Endothelial cell of umbilical vein (primary cell): ENCODE data around the gene HEATR5A. TPM values are rescaled to one million over a fixed set of nuclear protein-coding genes. Genes with fewer than 3 reads are reported as not detected.

Experiments
- BruUV-seq: library from RNA; stranded (reverse); fragments of 400-500 nt; replicated peaks from 2 replicates; lab custom pipeline; 2021; lab: Mats Ljungman, UMichigan
- CTCF ChIA-PET: fragments of 300-600, 350-600 bp; sonication (Branson Sonifier 250); formaldehyde crosslinking; loops from one replicate; lab custom pipeline; 2021; ENCODE audit warnings: antibody characterized with exemption, inconsistent platforms; lab: Charles Lee
- POLR2A ChIA-PET: fragments of 300-600, 350-600 bp; sonication (Branson Sonifier 250); formaldehyde crosslinking; loops from one replicate; lab custom pipeline; 2021; ENCODE audit warnings: antibody characterized with exemption, inconsistent platforms; lab: Charles Lee
- DNase-seq: peaks from one replicate; pipeline ENCODE4 v3.0.0-alpha.2; 2011; ENCODE audit warnings: low read depth, low spot score
- FAIRE-seq: peaks from 2 replicates; lab custom pipeline; 2011; peaks lifted over from hg19 to GRCh38; lab: Jason Lieb, UNC
- H2AFZ ChIP-seq: 2 replicates; pipeline ENCODE4 v1.6.0; 2012; ENCODE audit warnings: low read depth, low read length, control low read depth, inconsistent platforms
- H3K27ac ChIP-seq: 2 replicates; pipeline ENCODE4 v1.5.1; 2011; ENCODE audit warnings: low read depth, mild to moderate bottlenecking, control low read depth, low read length, moderate library complexity; ENCODE audit not compliant: insufficient read depth
- H3K27me3 ChIP-seq, 2 experiments: 2 replicates each; pipeline versions ENCODE4 v1.6.0 to v1.6.1; 2011; ENCODE audit warnings: low read length in 2 of 2, mixed read lengths in 1 of 2; ENCODE audit not compliant: control insufficient read depth in 2 of 2, insufficient read depth in 2 of 2
- H3K36me3 ChIP-seq, 2 experiments: 2 replicates in 1 of 2; 3 replicates in 1 of 2; pipeline ENCODE4 v1.5.1; 2011; ENCODE audit warnings: low read length in 2 of 2, mild to moderate bottlenecking in 1 of 2, moderate library complexity in 1 of 2; ENCODE audit not compliant: control insufficient read depth in 2 of 2, insufficient read depth in 2 of 2; ENCODE audit errors: extremely low read depth in 1 of 2
- H3K4me1 ChIP-seq: 3 replicates; pipeline ENCODE4 v1.5.1; 2011; ENCODE audit warnings: mild to moderate bottlenecking, low read length; ENCODE audit not compliant: control insufficient read depth, insufficient read depth; ENCODE audit errors: extremely low read depth
- H3K4me2 ChIP-seq: 2 replicates; pipeline ENCODE4 v1.6.1; 2011; ENCODE audit warnings: low read length, control low read depth, mixed read lengths; ENCODE audit not compliant: insufficient read depth
- H3K4me3 ChIP-seq, 3 experiments: fragments of 200-600 bp in 1 of 3; sonication (generic), shearing (Covaris generic) in 1 of 3; replicated peaks in 1 of 3; 2 replicates each; pipeline ENCODE4 v1.5.1; 2011 to 2016; ENCODE audit warnings: control low read depth in 3 of 3, low read length in 3 of 3, mild to moderate bottlenecking in 2 of 3, inconsistent platforms in 1 of 3, low read depth in 1 of 3, moderate library complexity in 1 of 3; ENCODE audit not compliant: insufficient read depth in 1 of 3
- H3K79me2 ChIP-seq: 2 replicates; pipeline ENCODE4 v1.6.0; 2012; ENCODE audit warnings: low read length, inconsistent platforms; ENCODE audit not compliant: control insufficient read depth, insufficient read depth
- H3K9ac ChIP-seq: replicated peaks from 2 replicates; pipeline ENCODE3; 2011; ENCODE audit warnings: low read length, control low read depth; ENCODE audit not compliant: insufficient read depth; ENCODE audit errors: extremely low read depth
- H3K9me1 ChIP-seq: replicated peaks from 3 replicates; pipeline ENCODE4 v1.6.0; 2011; ENCODE audit warnings: mild to moderate bottlenecking, low read length; ENCODE audit not compliant: control insufficient read depth, insufficient read depth; ENCODE audit errors: extremely low read depth
- H3K9me3 ChIP-seq: replicated peaks from 2 replicates; pipeline ENCODE4 v1.5.1; 2012; ENCODE audit warnings: low read length, inconsistent platforms; ENCODE audit not compliant: control insufficient read depth, insufficient read depth
- H4K20me1 ChIP-seq: replicated peaks from 2 replicates; pipeline ENCODE3; 2011; ENCODE audit warnings: mild to moderate bottlenecking, low read length; ENCODE audit not compliant: control insufficient read depth, insufficient read depth; ENCODE audit errors: extremely low read depth
- CTCF ChIP-seq, 2 donors: IDR thresholded peaks; 1 replicate in 1 of 2; 2 replicates in 1 of 2; pipeline ENCODE4 v1.5.1; 2011; ENCODE audit warnings: low read length in 2 of 2, mild to moderate bottlenecking in 2 of 2, moderate library complexity in 2 of 2, control low read depth in 1 of 2, inconsistent platforms in 1 of 2, low read depth in 1 of 2; ENCODE audit not compliant: insufficient read depth in 1 of 2; ENCODE audit errors: extremely low read depth in 1 of 2
- EZH2 ChIP-seq: IDR thresholded peaks from 2 replicates; pipeline ENCODE4 v1.6.1; 2012; ENCODE audit warnings: borderline replicate concordance, low read depth, mild to moderate bottlenecking, moderate library complexity, low read length, inconsistent platforms; ENCODE audit not compliant: severe bottlenecking
- FOS ChIP-seq: IDR thresholded peaks from 2 replicates; pipeline ENCODE4 v1.6.1; 2011; ENCODE audit warnings: mild to moderate bottlenecking, low read length, moderate library complexity, borderline replicate concordance; ENCODE audit not compliant: insufficient read depth
- GATA2 ChIP-seq: IDR thresholded peaks from 2 replicates; pipeline ENCODE4 v1.7.0; 2011; ENCODE audit warnings: low read depth, mild to moderate bottlenecking, moderate library complexity, mixed read lengths, low read length; ENCODE audit not compliant: insufficient read length, insufficient read depth
- JUN ChIP-seq: IDR thresholded peaks from 2 replicates; pipeline ENCODE4 v1.6.1; 2011; ENCODE audit warnings: borderline replicate concordance, low read depth; ENCODE audit not compliant: insufficient read length, insufficient read depth
- MAX ChIP-seq: IDR thresholded peaks from 2 replicates; pipeline ENCODE4 v1.6.1; 2011; ENCODE audit not compliant: insufficient read depth, insufficient read length
- MYC ChIP-seq: IDR thresholded peaks from one replicate; pipeline ENCODE4 v1.6.1; 2011; ENCODE audit warnings: mild to moderate bottlenecking, low read depth, low read length
- POLR2A ChIP-seq: IDR thresholded peaks from 2 replicates; pipeline ENCODE4 v1.6.1; 2012; ENCODE audit warnings: low read depth, mild to moderate bottlenecking, control low read depth, low read length
- POLR2AphosphoS5 ChIP-seq: IDR thresholded peaks from 2 replicates; pipeline ENCODE4 v1.6.1; 2012; ENCODE audit warnings: low read depth, mild to moderate bottlenecking, control low read depth, low read length, moderate library complexity; ENCODE audit not compliant: insufficient read depth
- dilution Hi-C: fragments of 300-500 bp; cut with MboI; formaldehyde crosslinking; loops from one replicate; pipeline ENCODE4 v1.15.0; 2019; ENCODE audit warnings: low sequenced_read_pairs; ENCODE audit not compliant: extremely low pct_ligation_motif_present
- intact Hi-C: fragments of 100-400 bp; cut with micrococcal nuclease; formaldehyde crosslinking; loops from one replicate; pipeline ENCODE4 v1.10.0; 2022
- polyA plus RNA-seq, 4 experiments: library from polyadenylated mRNA; depleted of rRNA in 3 of 4; stranded (reverse) in 3 of 4; unstranded in 1 of 4; fragments of >200 nt; gene quantifications; 2 replicates each; pipeline versions ENCODE4 v1.2.1 to v1.2.3, GENCODE V29; 2011 to 2012; ENCODE audit warnings: missing spikeins in 1 of 4
- total RNA-seq: library from RNA; stranded (reverse); gene quantifications from 2 replicates; pipeline ENCODE4 v1.2.3, GENCODE V29; 2021

The HEATR5A gene
- total and polyA plus RNA-seq, 2 donors (not counting 3 experiments of a cell fraction or from before 2014, with no cell fraction given): 12.6 to 45.3 TPM

- intact Hi-C loops: no loop called here
- no peaks in the 10 kb centered on the region for H3K9me1 ChIP-seq
- TF ChIP-seq GATA2: no peak
- TF ChIP-seq CTCF (IDR thresholded peaks at IDR 0.05; ENCODE audit: extremely low read depth in 1 of 2, insufficient read depth in 1 of 2, low read depth in 1 of 2, low read length in 2 of 2): no peak
- TF ChIP-seq EZH2: no peak
- TF ChIP-seq FOS: no peak
- TF ChIP-seq JUN: no peak
- no peak for TF ChIP-seq POLR2A
- no peak for TF ChIP-seq MYC
- TF ChIP-seq MAX: no peak
- no peak for TF ChIP-seq POLR2AphosphoS5
- no peak overlapping the region for H3K4me3 ChIP-seq
- H3K27me3 ChIP-seq: no peaks in the 10 kb centered on the region
- CTCF ChIA-PET: no interaction called here
- H4K20me1 ChIP-seq: no peaks in the 10 kb centered on the region
- no peaks in the 10 kb centered on the region for H3K4me1 ChIP-seq
- no peaks in the 10 kb centered on the region for H3K9me3 ChIP-seq
- FAIRE-seq (no peak), DNase-seq (no peak)
- no peak overlapping the region for H3K9ac ChIP-seq
- H3K79me2 ChIP-seq: no peaks in the 10 kb centered on the region
- dilution Hi-C loops: no loop called here
- BruUV-seq: no TSS peak
- no peak overlapping the region for H2AFZ ChIP-seq
- H3K36me3 ChIP-seq: peaks cover 8 to 12% of the 10 kb centered on the region in 2 experiments
- no peak overlapping the region for H3K27ac ChIP-seq
- no peak overlapping the region for H3K4me2 ChIP-seq
- POLR2A ChIA-PET: no interaction called here
These were observed 116.7 kb downstream of the HEATR5A start for GRCh38 chr14:31303654-31304053.
